ENCODE results near the gene MAP2. TPM values are rescaled to one million over a fixed set of nuclear protein-coding genes. Genes with fewer than 3 reads are reported as not detected.

Gene MAP2
- total RNA-seq, 2 experiments from 2014 or later, result 0.16 to 0.20 TPM

DNA sequence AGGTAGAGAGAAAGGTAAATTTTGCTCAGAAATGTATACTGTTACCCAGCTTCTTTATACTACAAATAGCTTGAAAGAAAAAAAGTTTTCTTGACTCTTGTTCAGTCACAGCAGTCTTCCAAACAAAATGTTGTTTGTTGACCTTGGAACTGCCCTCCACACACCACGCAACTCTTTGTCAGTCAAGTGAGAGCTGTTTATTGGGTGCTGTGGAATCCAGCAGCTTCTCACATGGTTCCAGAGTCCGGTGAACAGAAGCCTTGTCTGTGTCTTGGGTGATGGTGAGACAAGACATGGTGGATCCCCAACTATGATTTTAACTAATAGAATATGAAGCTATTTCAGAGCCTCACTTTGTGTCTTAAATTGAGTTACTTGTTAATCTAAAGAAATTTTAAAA is 112.5 kb downstream of the MAP2 start:
- Mint-ChIP-seq H3K4me3 (no peak overlapping the region), H3K27me3 (no peaks in the 10 kb centered on the region), H3K4me1 (ENCODE audit: low read depth) (no peaks in the 10 kb centered on the region), H3K9me3 (no peaks in the 10 kb centered on the region), H3K27ac (no peak overlapping the region), H3K36me3 (ENCODE audit: low read depth) (no peaks in the 10 kb centered on the region)
- no peaks in the 10 kb centered on the region for H3K27me3 ChIP-seq (ENCODE audit: control insufficient read depth in 1 of 2, insufficient read depth in 2 of 2, low read length in 2 of 2)
- no peak overlapping the region for H3K4me3 ChIP-seq (ENCODE audit: low read length)
- POLR2A ChIA-PET, result no interaction called here
- H3K36me3 ChIP-seq (ENCODE audit: insufficient read depth, low read length), result no peaks in the 10 kb centered on the region
- CTCF ChIA-PET, result no interaction called here
- TF ChIP-seq, protein P1, sequence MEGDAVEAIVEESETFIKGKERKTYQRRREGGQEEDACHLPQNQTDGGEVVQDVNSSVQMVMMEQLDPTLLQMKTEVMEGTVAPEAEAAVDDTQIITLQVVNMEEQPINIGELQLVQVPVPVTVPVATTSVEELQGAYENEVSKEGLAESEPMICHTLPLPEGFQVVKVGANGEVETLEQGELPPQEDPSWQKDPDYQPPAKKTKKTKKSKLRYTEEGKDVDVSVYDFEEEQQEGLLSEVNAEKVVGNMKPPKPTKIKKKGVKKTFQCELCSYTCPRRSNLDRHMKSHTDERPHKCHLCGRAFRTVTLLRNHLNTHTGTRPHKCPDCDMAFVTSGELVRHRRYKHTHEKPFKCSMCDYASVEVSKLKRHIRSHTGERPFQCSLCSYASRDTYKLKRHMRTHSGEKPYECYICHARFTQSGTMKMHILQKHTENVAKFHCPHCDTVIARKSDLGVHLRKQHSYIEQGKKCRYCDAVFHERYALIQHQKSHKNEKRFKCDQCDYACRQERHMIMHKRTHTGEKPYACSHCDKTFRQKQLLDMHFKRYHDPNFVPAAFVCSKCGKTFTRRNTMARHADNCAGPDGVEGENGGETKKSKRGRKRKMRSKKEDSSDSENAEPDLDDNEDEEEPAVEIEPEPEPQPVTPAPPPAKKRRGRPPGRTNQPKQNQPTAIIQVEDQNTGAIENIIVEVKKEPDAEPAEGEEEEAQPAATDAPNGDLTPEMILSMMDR (IDR thresholded peaks at IDR 0.05), result no peak
- ATAC-seq (ENCODE audit: poor library complexity), result no peak
- no peak overlapping the region for H3K27ac ChIP-seq (ENCODE audit: low read depth in 1 of 2, low read length in 2 of 2)
- no peaks in the 10 kb centered on the region for H3K4me1 ChIP-seq (ENCODE audit: insufficient read depth, low read length)
- intact Hi-C loops (cut with DNase I, micrococcal nuclease), result no loop called here
- peaks cover 0 to 3% of the 10 kb centered on the region in 2 experiments for H3K9me3 ChIP-seq (ENCODE audit: control insufficient read depth in 1 of 2, insufficient read depth in 1 of 2, low read length in 2 of 2)
- no peak for DNase-seq

DNA sequence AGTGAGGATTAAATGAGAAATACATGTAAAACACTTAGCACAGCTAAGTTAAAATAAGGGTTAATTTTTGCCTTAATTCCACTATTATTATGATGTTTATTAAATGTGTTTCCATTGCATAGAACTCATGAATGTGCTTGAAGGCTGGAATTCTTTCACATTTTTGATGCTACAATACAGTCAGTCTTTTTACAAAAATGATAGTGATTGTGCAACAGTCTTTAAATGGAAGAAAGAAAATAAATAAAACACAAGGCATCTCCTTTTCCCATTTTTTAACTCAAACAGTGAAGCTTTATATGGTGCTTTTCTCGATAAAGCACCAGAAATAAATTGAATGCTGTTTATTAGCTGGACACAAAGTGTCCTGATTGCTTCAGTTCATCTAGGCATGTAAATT is 123.9 kb downstream of the MAP2 start:
- POLR2A ChIA-PET, result no interaction called here
- no peak for DNase-seq

DNA sequence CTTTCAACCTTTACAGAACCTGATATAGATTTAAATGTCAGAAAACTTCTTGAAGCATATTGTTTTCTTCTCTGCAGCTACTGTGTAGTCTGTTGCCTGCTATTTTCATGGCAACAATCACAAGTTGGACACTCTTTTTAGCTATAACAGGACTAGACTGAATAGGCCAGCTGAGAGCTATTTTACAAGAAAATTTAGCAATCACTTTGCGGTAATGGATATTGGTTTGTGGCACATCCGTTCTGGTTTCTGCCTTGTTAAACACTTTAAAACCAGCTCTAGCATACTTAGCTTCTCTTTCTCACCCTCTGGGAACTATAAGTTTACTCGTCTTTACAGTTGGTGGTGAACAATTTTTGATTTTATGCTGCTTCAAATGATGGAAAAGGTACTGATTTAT is 125.7 kb downstream of the MAP2 start:
- no peaks in the 10 kb centered on the region for H3K27me3 ChIP-seq (ENCODE audit: control insufficient read depth in 1 of 2, insufficient read depth in 2 of 2, low read length in 2 of 2)
- Mint-ChIP-seq H3K4me1 (ENCODE audit: low read depth) (no peaks in the 10 kb centered on the region), H3K36me3 (ENCODE audit: low read depth) (no peaks in the 10 kb centered on the region), H3K27ac (no peak overlapping the region), H3K4me3 (no peak overlapping the region), H3K27me3 (no peaks in the 10 kb centered on the region), H3K9me3 (no peaks in the 10 kb centered on the region)
- H3K9me3 ChIP-seq (ENCODE audit: control insufficient read depth in 1 of 2, insufficient read depth in 1 of 2, low read length in 2 of 2), result no peaks in the 10 kb centered on the region
- no peak overlapping the region for H3K27ac ChIP-seq (ENCODE audit: low read depth in 1 of 2, low read length in 2 of 2)
- no peak for ATAC-seq (ENCODE audit: poor library complexity)
- no peak overlapping the region for H3K4me3 ChIP-seq (ENCODE audit: low read length)
- CTCF ChIA-PET, result no interaction called here
- TF ChIP-seq, protein P1 (IDR thresholded peaks at IDR 0.05), result no peak
- intact Hi-C loops (cut with DNase I, micrococcal nuclease), result no loop called here
- H3K36me3 ChIP-seq (ENCODE audit: insufficient read depth, low read length), result no peaks in the 10 kb centered on the region
- no peak for DNase-seq
- no peaks in the 10 kb centered on the region for H3K4me1 ChIP-seq (ENCODE audit: insufficient read depth, low read length)
- POLR2A ChIA-PET, result no interaction called here

More for the DNA sequence above, 123.9 kb downstream of the MAP2 start:
- no peaks in the 10 kb centered on the region for H3K4me1 ChIP-seq (ENCODE audit: insufficient read depth, low read length)
- Mint-ChIP-seq H3K4me3 (no peak overlapping the region), H3K4me1 (ENCODE audit: low read depth) (no peaks in the 10 kb centered on the region), H3K27me3 (no peaks in the 10 kb centered on the region), H3K9me3 (no peaks in the 10 kb centered on the region), H3K36me3 (ENCODE audit: low read depth) (no peaks in the 10 kb centered on the region), H3K27ac (no peak overlapping the region)
- intact Hi-C loops (cut with DNase I, micrococcal nuclease), result no loop called here
- CTCF ChIA-PET, result no interaction called here
- H3K36me3 ChIP-seq (ENCODE audit: insufficient read depth, low read length), result no peaks in the 10 kb centered on the region
- no peak for ATAC-seq (ENCODE audit: poor library complexity)
- H3K9me3 ChIP-seq (ENCODE audit: control insufficient read depth in 1 of 2, insufficient read depth in 1 of 2, low read length in 2 of 2), result no peaks in the 10 kb centered on the region
- H3K4me3 ChIP-seq (ENCODE audit: low read length), result no peak overlapping the region
- TF ChIP-seq, protein P1 (IDR thresholded peaks at IDR 0.05), result no peak
- H3K27me3 ChIP-seq (ENCODE audit: control insufficient read depth in 1 of 2, insufficient read depth in 2 of 2, low read length in 2 of 2), result no peaks in the 10 kb centered on the region
- H3K27ac ChIP-seq (ENCODE audit: low read depth in 1 of 2, low read length in 2 of 2), result no peak overlapping the region

All from CD4-positive, alpha-beta T cell (primary cell).